Renal pelvis (tissue), 4 donors: Measurements from ENCODE around the gene DCLK2. TPM values are rescaled to one million over a fixed set of nuclear protein-coding genes. Genes with fewer than 3 reads are reported as not detected.

Source experiments
- DNase-seq: peaks from one replicate; pipeline ENCODE4 v3.0.0-alpha.2; 2013
- polyA plus RNA-seq, 3 donors: library from polyadenylated mRNA; unstranded; fragments of 120-200 nt; gene quantifications; one replicate each; pipeline ENCODE4 v1.2.1, GENCODE V29; 2013; ENCODE audit not compliant: insufficient read length in 3 of 3

The DCLK2 gene
- polyA plus RNA-seq, 3 donors = 10.5 to 12.7 (median 11.5) TPM

GRCh38 chr4:150237110-150237872 lies 159.0 kb downstream of the DCLK2 start:
- peak; percentile 31 for DNase-seq

GRCh38 chr4:150238591-150238990 lies 160.3 kb downstream of the DCLK2 start:
- no peak for DNase-seq

- DNase-seq = no peak
Observed at GRCh38 chr4:150240011-150240410, 161.8 kb downstream of the DCLK2 start.

GRCh38 chr4:150242820-150243458 lies 164.7 kb downstream of the DCLK2 start:
- DNase-seq = peak; percentile 36

- no peak for DNase-seq
Observed at GRCh38 chr4:150243932-150244331, 165.7 kb downstream of the DCLK2 start.

GRCh38 chr4:150244600-150244999 lies 166.4 kb downstream of the DCLK2 start:
- peak; percentile 65 for DNase-seq

- no peak for DNase-seq
Observed at GRCh38 chr4:150247184-150247583, 168.9 kb downstream of the DCLK2 start.

- DNase-seq = no peak
Observed at GRCh38 chr4:150248181-150248580, 169.9 kb downstream of the DCLK2 start.

GRCh38 chr4:150250293-150250997 lies 172.2 kb downstream of the DCLK2 start:
- DNase-seq = no peak

GRCh38 chr4:150250998-150251651 lies 172.9 kb downstream of the DCLK2 start:
- no peak for DNase-seq

- DNase-seq = peak; percentile 55
Observed at GRCh38 chr4:150251752-150252190, 173.5 kb downstream of the DCLK2 start.

GRCh38 chr4:150252306-150252705 lies 174.1 kb downstream of the DCLK2 start:
- DNase-seq = no peak

- no peak for DNase-seq
Observed at GRCh38 chr4:150252741-150253140, 174.5 kb downstream of the DCLK2 start.

GRCh38 chr4:150253416-150253815 lies 175.2 kb downstream of the DCLK2 start:
- no peak for DNase-seq

GRCh38 chr4:150253965-150254630 lies 175.9 kb downstream of the DCLK2 start:
- no peak for DNase-seq

GRCh38 chr4:150255610-150256224 lies 177.5 kb downstream of the DCLK2 start:
- no peak for DNase-seq

- no peak for DNase-seq
Observed at GRCh38 chr4:150256225-150256620, 178.0 kb downstream of the DCLK2 start.

- no peak for DNase-seq
Observed at GRCh38 chr4:150256841-150257730, 178.8 kb downstream of the DCLK2 start.

GRCh38 chr4:150258569-150258968 lies 180.3 kb downstream of the DCLK2 start:
- DNase-seq = no peak
